Stomach (tissue), 9 donors: ENCODE measurements around the gene WDR7. TPM values are rescaled to one million over a fixed set of nuclear protein-coding genes. Genes with fewer than 3 reads are reported as not detected.

ENCODE experiments used
- DNase-seq, 2 donors: peaks; one replicate each; pipeline versions ENCODE4 v3.0.0 to v3.0.0-alpha.2; 2013 to 2019
- H3K27ac ChIP-seq, 5 donors: fragments of 200-600 bp in 4 of 5; sonication (generic) in 4 of 5; one replicate each; pipeline ENCODE4 v1.5.1; 2013 to 2019; ENCODE audit warnings: mild to moderate bottlenecking in 1 of 5, moderate library complexity in 1 of 5
- H3K27me3 ChIP-seq, 3 donors: fragments of 200-600 bp; sonication (generic); one replicate each; pipeline ENCODE4 v1.5.1; 2017 to 2019; ENCODE audit warnings: mixed run types in 1 of 3
- H3K36me3 ChIP-seq, 4 donors: fragments of 200-600 bp; sonication (generic); 1 replicate in 3 of 4; 2 replicates in 1 of 4; pipeline ENCODE4 v1.5.1; 2016 to 2019
- H3K4me1 ChIP-seq, 4 donors: fragments of 200-600 bp; sonication (generic); one replicate each; pipeline ENCODE4 v1.5.1; 2016 to 2019
- H3K4me3 ChIP-seq, 4 donors: fragments of 200-600 bp; sonication (generic) in 3 of 4; one replicate each; pipeline ENCODE4 v1.5.1; 2016 to 2019; ENCODE audit warnings: mild to moderate bottlenecking in 1 of 4
- H3K9me3 ChIP-seq, 4 donors: fragments of 200-600 bp; sonication (generic); one replicate each; pipeline ENCODE4 v1.5.1; 2016 to 2019
- EP300 ChIP-seq: sonication (generic); formaldehyde crosslinking; IDR thresholded peaks from one replicate; pipeline ENCODE4 v1.6.1; 2017; ENCODE audit warnings: antibody characterized with exemption
- POLR2A ChIP-seq, 4 donors: fragments of 450-650 bp; IDR thresholded peaks; one replicate each; pipeline ENCODE4 v1.6.1; 2016; ENCODE audit warnings: antibody characterized with exemption in 4 of 4, control low read depth in 2 of 4, mild to moderate bottlenecking in 1 of 4, moderate library complexity in 1 of 4
- POLR2AphosphoS5 ChIP-seq, 3 donors: sonication (generic); formaldehyde crosslinking; IDR thresholded peaks; one replicate each; pipeline ENCODE4 v1.6.1; 2016; ENCODE audit warnings: antibody characterized with exemption in 3 of 3
- WGBS, 5 donors: extraction: QIAGEN DNeasy Blood & Tissue Kit in 3 of 5; methylation state at CpG; one replicate each; pipeline versions ENCODE4 v1.1.5 to v1.1.7; 2013 to 2018; 5-methylcytosine and 5-hydroxymethylcytosine counted together
- intact Hi-C: fragments of 100-400 bp; cut with DNase I; formaldehyde crosslinking; loops from one replicate; pipeline ENCODE4 v1.15.1; 2023; ENCODE audit warnings: low total_unique reads
- polyA plus RNA-seq, 3 donors: library from polyadenylated mRNA; stranded (reverse); fragments of 200-250 nt; gene quantifications; one replicate each; pipeline ENCODE4 v1.2.3, GENCODE V29; 2013
- total RNA-seq, 5 donors: library from RNA; depleted of rRNA; stranded (reverse); fragments of >200 nt; gene quantifications; one replicate each; pipeline versions ENCODE4 v1.1.0 to v1.2.3, GENCODE V29; 2014 to 2016
- TF ChIP-seq, protein P1 (sequence below), 7 experiments: fragments of 450-650 bp in 4 of 7; fragments of 200-600 bp in 3 of 7; sonication (generic) in 3 of 7; IDR thresholded peaks; one replicate each; pipeline ENCODE4 v1.5.1; 2016 to 2019; ENCODE audit warnings: antibody characterized with exemption in 7 of 7, control low read depth in 2 of 7, mild to moderate bottlenecking in 1 of 7
- donor health status: healthy with polysubstance abuse.
- donor health status: Bipolar disorder and iron deficiency.
- donor health status: healthy.

WDR7 gene
- total and polyA plus RNA-seq, 8 donors = 1.7 to 250 (median 47.2) TPM

DNA sequence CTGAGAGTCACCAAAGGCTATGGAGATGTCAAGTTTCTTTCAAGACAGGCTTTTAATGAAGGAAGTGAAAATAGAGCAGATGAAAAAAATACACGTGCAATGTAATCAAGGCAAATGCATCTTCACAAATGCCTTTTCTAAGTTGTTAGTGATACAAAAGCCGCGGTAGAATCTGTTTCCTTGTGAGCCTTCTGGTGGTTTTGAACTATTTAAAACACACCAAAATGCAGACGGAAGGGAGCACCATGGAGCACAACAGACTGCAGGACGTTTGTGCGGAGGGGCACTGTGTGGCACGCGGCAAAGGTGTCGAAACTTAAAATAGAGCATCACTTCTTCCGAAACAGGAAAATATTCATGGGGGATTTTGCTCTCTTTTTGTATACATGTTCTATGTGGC lies 430.7 kb downstream of the WDR7 start:
- no peak for DNase-seq
- intact Hi-C loops = no loop called here
- no peaks in the 10 kb centered on the region for H3K4me1 ChIP-seq
- H3K9me3 ChIP-seq = peaks cover 0 to 10% (median 8%) of the 10 kb centered on the region in 4 donors
- no peak overlapping the region for H3K27ac ChIP-seq
- no peak overlapping the region for H3K4me3 ChIP-seq
- no peaks in the 10 kb centered on the region for H3K36me3 ChIP-seq
- H3K27me3 ChIP-seq = peaks cover 0 to 33% (median 13%) of the 10 kb centered on the region in 3 donors
- WGBS, 5 donors = 84 to 90% (median 87%) methylated on average over 10 of the region's 10 CpGs
- TF ChIP-seq EP300 (no peak), POLR2A (IDR thresholded peaks at IDR 0.05) (no peak), POLR2AphosphoS5 (IDR thresholded peaks at IDR 0.05) (no peak)
- TF ChIP-seq, protein P1, sequence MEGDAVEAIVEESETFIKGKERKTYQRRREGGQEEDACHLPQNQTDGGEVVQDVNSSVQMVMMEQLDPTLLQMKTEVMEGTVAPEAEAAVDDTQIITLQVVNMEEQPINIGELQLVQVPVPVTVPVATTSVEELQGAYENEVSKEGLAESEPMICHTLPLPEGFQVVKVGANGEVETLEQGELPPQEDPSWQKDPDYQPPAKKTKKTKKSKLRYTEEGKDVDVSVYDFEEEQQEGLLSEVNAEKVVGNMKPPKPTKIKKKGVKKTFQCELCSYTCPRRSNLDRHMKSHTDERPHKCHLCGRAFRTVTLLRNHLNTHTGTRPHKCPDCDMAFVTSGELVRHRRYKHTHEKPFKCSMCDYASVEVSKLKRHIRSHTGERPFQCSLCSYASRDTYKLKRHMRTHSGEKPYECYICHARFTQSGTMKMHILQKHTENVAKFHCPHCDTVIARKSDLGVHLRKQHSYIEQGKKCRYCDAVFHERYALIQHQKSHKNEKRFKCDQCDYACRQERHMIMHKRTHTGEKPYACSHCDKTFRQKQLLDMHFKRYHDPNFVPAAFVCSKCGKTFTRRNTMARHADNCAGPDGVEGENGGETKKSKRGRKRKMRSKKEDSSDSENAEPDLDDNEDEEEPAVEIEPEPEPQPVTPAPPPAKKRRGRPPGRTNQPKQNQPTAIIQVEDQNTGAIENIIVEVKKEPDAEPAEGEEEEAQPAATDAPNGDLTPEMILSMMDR (IDR thresholded peaks at IDR 0.05) = no peak

DNA sequence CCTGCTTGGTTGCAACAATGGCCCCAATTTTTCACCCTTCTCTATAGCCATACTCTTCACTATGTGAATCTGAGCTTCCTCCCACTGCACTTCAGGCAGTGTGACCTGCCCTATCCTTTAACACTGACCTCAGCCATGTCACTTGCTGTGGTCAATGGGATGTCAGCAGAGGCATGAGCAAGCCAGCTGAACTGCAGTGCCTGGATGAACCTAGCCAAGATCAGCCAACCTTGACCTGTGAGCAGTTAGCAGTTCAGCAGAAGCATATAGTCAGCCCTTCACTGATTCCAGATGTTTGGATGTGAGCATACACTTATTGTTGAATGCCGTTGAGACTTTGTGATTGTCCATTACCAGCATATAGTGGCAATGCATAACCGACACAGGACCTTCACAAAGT lies 432.3 kb downstream of the WDR7 start:
- intact Hi-C loops = no loop called here
- WGBS, 5 donors = 94 to 98% (median 95%) methylated on average over 2 of the region's 2 CpGs
- no peaks in the 10 kb centered on the region for H3K4me1 ChIP-seq
- peaks cover 0 to 24% (median 6%) of the 10 kb centered on the region in 3 donors for H3K27me3 ChIP-seq
- no peak overlapping the region for H3K27ac ChIP-seq
- H3K36me3 ChIP-seq = no peaks in the 10 kb centered on the region
- no peak overlapping the region for H3K4me3 ChIP-seq
- H3K9me3 ChIP-seq = peaks cover 0 to 10% (median 8%) of the 10 kb centered on the region in 4 donors
- DNase-seq = no peak
- TF ChIP-seq EP300 (no peak), POLR2A (IDR thresholded peaks at IDR 0.05) (no peak), POLR2AphosphoS5 (IDR thresholded peaks at IDR 0.05) (no peak)
- TF ChIP-seq, protein P1 (IDR thresholded peaks at IDR 0.05) = no peak

DNA sequence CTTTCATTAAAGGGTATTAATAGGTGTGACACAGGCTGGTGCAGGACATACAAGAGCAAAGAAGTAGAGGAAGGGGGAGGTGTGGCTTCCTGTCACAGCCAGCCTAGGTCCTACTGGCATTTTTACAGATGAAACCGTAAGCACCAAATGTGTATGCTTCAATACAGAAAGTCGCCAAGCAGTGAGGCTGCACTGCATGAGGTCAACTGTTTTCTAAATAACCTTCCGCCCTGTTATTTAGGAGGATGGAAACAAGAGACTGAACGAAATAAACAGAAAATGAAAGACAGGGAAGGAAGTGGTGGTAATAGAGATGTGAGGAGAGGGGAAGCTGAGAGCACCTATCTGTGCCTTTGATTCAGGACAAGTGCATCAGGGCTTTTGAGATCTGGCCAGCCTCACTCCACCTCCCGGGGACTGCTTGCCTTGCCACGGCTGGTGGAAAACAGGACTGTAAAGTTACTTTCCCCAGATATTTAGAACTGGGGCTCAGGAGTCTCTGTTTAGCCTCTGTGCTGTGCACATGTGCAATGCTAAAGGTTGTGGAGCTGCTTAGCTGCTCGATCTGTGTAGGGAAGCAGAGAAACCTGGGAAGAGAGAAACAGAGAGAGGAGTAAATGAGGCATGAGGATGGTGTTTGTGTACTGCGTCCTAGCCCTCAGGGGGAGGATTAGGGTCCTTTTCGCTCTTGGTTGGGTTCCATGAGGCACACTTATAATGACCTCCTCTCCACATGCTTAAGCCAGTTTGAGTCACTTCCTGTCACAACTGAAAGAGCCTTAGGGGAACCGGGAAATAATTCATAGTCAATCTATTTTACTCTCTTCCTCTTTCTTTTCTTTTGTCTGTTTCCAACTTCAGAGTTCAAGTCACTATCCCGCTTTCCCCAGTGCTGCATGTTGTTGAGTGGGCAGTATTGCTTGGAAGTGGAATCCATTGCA lies 433.4 kb downstream of the WDR7 start:
- DNase-seq = no peak
- Histone ChIP-seq H3K9me3 (peaks cover 0 to 10% (median 8%) of the 10 kb centered on the region in 4 donors), H3K4me3 (no peak overlapping the region), H3K27ac (no peak overlapping the region), H3K27me3 (peaks cover 0 to 22% (median 6%) of the 10 kb centered on the region in 3 donors), H3K4me1 (no peaks in the 10 kb centered on the region), H3K36me3 (no peaks in the 10 kb centered on the region)
- TF ChIP-seq EP300 (no peak), POLR2A (IDR thresholded peaks at IDR 0.05) (no peak), POLR2AphosphoS5 (IDR thresholded peaks at IDR 0.05) (no peak)
- TF ChIP-seq, protein P1 (IDR thresholded peaks at IDR 0.05) = no peak
- WGBS, 5 donors = 61 to 79% (median 69%) methylated on average over 11 of the region's 11 CpGs
- intact Hi-C loops = no loop called here

DNA sequence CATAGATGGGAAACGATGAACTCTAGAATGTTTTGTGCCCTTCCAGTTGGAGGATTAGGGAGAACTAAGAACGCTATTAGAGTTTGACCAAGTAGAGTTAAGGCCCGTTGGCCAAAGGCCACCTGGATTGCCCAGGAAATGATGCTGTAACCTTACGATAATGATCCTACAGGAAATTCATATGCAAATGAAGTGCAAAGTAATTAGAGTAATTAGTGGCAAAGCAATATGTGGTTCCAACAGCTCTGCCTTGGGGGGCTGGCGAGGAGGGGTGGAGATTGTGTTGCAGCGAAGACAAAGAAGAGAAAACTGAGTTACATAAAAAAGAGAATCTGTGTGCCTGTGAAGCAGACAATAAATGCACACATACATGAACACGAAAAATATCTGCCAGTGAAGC lies 434.2 kb downstream of the WDR7 start:
- no peak overlapping the region for H3K27ac ChIP-seq
- peaks cover 0 to 28% (median 6%) of the 10 kb centered on the region in 3 donors for H3K27me3 ChIP-seq
- WGBS, 5 donors = 75 to 84% (median 83%) methylated on average over 7 of the region's 7 CpGs
- H3K9me3 ChIP-seq = peaks cover 0 to 10% (median 8%) of the 10 kb centered on the region in 4 donors
- H3K4me1 ChIP-seq = no peaks in the 10 kb centered on the region
- H3K36me3 ChIP-seq = no peaks in the 10 kb centered on the region
- TF ChIP-seq EP300 (no peak), POLR2A (IDR thresholded peaks at IDR 0.05) (no peak), POLR2AphosphoS5 (IDR thresholded peaks at IDR 0.05) (no peak)
- TF ChIP-seq, protein P1 (IDR thresholded peaks at IDR 0.05) = no peak
- H3K4me3 ChIP-seq = no peak overlapping the region
- intact Hi-C loops = no loop called here
- DNase-seq = no peak
